AG20443 (cell line): ENCODE measurements around the gene TEX44.
A peak's percentile ranks its signal among the peaks of the same experiment; 100 is the strongest.
"Not testable (repeated sequence)": the region's sequence is repeated elsewhere in the genome, so short reads cannot be mapped to it uniquely, and the experiment has no call there.

Experiments used
- DNase-seq: peaks from one replicate; pipeline ENCODE4 v3.0.0; 2012; ENCODE audit warnings: low spot score, mixed read lengths

The TEX44 gene

GRCh38 chr2:231592636-231593145 lies at the start of gene TEX44:
TEX44 (plus strand) TSS chr2:231592864; CDS start chr2:231592952, 88 bp downstream.
- DNase-seq: no peak

DNA sequence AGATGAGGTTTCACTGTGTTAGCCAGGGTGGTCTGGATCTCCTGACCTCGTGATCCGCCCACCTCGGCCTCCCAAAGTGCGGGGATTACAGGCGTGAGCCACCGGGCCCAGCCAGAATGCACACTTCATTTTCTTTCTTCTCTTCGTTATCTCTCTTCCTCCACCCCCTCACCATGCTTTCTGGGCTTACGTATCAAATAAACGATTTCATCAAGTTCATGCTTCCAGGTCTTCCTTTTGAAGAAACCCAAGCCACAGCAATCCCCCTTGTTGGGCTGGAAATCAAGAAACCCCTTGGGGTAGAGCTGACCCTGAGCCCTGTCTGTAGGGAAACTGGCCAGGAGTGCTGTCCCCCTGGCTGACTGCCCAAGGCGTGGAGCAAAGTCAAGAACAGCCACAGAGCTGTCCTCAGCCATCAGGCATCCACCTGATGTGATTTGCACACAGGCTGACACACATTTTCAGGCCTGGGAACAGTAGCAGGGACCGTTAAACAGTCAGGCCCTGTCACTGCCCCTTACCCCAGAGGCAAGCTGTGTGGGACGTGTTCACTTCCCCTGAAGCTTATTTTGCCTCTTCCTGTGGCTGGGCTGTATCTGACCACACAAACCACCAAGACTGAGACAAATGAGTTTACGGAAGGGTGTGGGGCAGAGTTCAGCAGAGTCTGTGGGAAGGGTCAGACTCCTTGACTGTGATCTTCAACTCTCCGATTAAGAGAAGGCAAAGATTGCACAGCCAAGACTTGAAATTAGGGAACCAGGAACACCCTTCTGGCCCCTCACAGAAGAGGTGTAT lies 47.4 kb upstream of the TEX44 start:
- peak; percentile 20 for DNase-seq

GRCh38 chr2:231546014-231546715 lies 46.5 kb upstream of the TEX44 start:
- peak; percentile 3 for DNase-seq

- DNase-seq: no peak
These were observed 45.2 kb upstream of the TEX44 start for GRCh38 chr2:231547315-231548110.

GRCh38 chr2:231548752-231549151 lies 43.9 kb upstream of the TEX44 start:
- DNase-seq: peak; percentile 4

- DNase-seq: peak; percentile 1
These were observed 43.0 kb upstream of the TEX44 start for GRCh38 chr2:231549446-231550239.

GRCh38 chr2:231552752-231553151 lies 39.9 kb upstream of the TEX44 start:
- no peak for DNase-seq

GRCh38 chr2:231554327-231554726 lies 38.3 kb upstream of the TEX44 start:
- DNase-seq: peak; percentile 9

DNA sequence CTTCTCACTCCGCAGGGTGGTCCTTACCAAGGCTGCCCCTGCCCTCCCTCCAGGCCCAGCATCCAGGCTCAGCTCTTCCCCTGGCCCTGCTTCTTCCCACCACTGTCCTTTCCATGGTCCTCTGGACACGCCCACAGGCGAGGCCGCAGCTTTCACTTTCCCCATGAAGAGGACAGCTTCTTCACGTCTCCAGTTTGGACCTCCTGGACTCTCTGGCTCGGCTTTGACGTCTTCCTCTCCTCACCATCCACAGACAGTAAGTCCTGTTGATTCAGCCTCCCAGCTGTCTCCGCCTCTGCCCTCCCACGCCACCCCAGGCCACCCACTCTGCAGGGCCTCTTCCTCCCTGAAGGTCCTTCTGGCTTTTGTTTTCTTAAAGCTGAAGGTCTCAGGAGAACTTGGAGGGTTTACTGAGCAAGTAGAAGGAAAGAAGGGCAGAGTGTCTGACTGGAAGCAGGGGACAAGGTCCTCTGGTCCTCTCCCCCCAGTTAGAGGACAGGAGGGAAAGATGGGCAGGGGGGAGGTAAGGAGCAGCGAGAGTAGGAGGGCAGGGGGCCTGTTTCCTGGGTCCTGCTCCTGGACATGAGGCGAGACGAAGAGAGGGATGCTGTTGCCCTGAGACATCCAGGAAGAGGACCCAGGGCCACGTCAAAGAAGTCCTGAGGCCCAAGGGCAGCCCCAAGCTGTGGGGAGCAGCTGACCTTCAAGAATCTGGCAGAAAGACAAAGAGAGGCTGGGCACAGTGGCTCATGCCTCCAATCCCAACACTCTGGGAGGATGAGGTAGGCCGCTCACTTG lies 37.7 kb upstream of the TEX44 start:
- DNase-seq: peak; percentile 70

DNA sequence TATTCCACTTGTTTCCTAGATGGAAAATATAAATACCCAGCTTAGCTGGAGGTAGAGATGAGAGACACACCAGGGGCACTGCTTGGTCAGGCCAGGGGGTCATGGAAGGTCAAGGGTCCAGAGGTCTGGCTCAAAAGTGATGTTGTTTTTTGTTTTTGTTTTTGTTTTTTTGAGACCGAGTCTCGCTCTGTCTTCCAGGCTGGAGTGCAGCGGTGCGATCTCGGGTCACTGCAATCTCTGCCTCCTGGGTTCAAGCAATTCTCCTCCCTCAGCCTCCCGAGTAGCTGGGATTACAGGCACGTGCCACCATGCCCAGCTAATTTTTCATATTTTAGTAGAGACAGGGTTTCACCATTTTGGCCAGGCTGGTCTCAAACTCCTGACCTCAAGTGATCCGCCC lies 36.2 kb upstream of the TEX44 start:
- not testable (repeated sequence) for DNase-seq

DNA sequence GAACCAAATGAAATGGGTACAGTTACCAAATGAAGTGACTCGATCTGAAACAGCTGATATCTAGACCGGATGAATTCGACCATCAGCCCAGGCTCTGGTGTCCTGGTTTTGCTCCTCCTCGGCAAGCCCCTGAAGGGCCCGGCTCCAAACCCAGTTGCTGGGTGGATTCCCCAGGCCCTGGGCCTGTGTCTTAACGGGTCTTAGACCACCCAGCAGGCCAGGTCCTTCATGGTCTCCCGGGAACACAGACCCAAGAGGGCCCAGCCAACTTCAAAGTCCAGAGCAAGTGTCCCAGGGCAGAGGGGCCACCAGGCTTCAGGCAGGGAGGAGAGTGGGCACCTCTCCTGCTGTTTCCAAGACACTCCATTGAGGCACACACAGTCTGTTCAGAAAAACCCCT lies 35.7 kb upstream of the TEX44 start:
- peak; percentile 3 for DNase-seq

GRCh38 chr2:231557571-231558217 lies 35.0 kb upstream of the TEX44 start:
- peak; percentile 94 for DNase-seq

- peak; percentile 90 for DNase-seq
These were observed 29.2 kb upstream of the TEX44 start for GRCh38 chr2:231563378-231563961.

- DNase-seq: no peak
These were observed 26.6 kb upstream of the TEX44 start for GRCh38 chr2:231565887-231566594.

DNA sequence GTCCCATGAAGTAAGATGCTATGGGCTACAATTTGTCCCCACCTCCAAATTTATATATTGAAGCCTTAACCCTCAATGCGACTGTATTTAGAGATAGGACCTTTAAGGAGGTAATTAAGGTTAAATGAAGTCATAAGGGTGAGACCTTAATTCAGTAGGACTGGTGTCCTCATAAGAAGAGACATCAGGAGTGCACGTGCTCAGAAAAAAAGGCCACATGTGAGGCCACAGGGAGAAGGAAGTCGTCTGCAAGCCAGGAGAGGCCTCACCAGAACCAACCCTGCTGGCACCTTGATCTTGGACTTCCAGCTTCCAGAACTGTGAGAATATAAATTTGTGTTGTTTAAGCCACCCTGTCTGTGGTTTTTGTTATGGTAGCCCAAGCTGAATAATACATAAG lies 25.5 kb upstream of the TEX44 start:
- no peak for DNase-seq

GRCh38 chr2:231568098-231568784 lies 24.4 kb upstream of the TEX44 start:
- DNase-seq: peak; percentile 2

DNA sequence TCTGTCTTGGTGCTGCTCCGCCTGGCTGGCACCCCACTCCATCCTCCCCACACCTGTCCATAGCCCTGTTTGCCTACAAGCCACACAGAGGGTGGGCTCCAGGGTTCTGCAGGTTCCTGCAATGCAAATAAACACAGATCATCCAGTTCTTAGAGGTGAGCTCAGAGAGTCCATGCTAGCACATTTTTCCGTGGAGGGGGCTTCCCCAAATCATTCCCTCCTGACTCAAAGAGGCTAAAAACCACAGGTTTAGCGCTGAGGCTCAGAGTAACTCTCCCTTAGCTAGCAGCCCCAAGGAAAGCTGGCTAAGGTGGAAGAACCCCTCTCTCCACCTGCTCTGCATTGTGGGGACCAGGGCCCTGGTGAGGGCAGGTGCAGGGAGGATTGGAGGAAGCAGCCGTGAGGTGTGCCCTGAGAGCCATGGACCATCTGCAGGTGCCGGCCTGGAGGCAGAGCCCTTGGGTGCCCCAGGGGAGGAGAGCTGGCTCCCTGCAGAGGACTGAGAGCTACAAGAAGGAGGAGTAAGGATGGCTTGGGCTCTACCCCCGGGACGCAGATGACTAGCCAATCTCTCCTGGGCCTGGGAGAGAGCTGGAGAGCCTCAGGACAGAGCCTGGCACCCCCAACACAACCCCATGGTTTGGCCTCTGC lies 23.8 kb upstream of the TEX44 start:
- DNase-seq: peak; percentile 2

DNA sequence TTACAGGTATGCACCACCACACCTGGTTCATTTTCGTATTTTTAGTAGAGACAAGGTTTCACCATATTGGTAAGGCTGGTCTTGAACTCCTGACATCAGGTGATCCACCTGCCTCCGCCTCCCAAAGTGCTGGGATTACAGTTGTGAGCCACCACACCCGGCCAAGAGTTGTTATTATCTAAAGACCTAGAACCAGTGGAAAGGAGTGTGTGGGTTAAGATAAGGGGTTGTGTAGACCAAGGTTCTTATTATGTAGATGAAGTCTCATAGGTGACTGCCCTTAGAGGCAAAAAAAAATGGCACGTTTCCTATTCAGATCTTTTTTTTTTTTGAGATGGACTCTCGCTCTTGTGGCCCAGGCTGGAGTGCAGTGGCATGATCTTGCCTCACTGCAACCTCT lies 21.7 kb upstream of the TEX44 start:
- not testable (repeated sequence) for DNase-seq
